Subcutaneous adipose tissue (tissue), 4 donors: ENCODE results near the gene B4GALNT4. TPM values are rescaled to one million over a fixed set of nuclear protein-coding genes. Genes with fewer than 3 reads are reported as not detected.

Source experiments
- CTCF ChIP-seq: fragments of 450-650 bp; IDR thresholded peaks from one replicate; pipeline ENCODE4 v1.5.1; 2016; ENCODE audit warnings: low read depth, mild to moderate bottlenecking, control low read depth, antibody characterized with exemption, moderate library complexity
- total RNA-seq, 4 donors: library from RNA; depleted of rRNA; stranded (reverse); fragments of >200 nt; gene quantifications; one replicate each; pipeline ENCODE4 v1.1.0, GENCODE V29; 2016

B4GALNT4 gene
- total RNA-seq, 4 donors from 2014 or later: 0.22 TPM; not detected in 3

GRCh38 chr11:394034-394857 is 24.9 kb downstream of the B4GALNT4 start, which contains the start of gene PKP3:
Gene PKP3 (plus strand): TSS chr11:394209. CDS start chr11:394293, 84 bp downstream.
- no peak for TF ChIP-seq CTCF

- no peak for TF ChIP-seq CTCF
Measured at GRCh38 chr11:394858-395655, 25.8 kb downstream of the B4GALNT4 start.

GRCh38 chr11:395866-396265 is 26.6 kb downstream of the B4GALNT4 start:
- TF ChIP-seq CTCF: no peak

- TF ChIP-seq CTCF: no peak
Measured at GRCh38 chr11:396511-396947, 27.2 kb downstream of the B4GALNT4 start.

- TF ChIP-seq CTCF: no peak
Measured at GRCh38 chr11:396948-397548, 27.7 kb downstream of the B4GALNT4 start.

- no peak for TF ChIP-seq CTCF
Measured at GRCh38 chr11:398826-399225, 29.5 kb downstream of the B4GALNT4 start.

- no peak for TF ChIP-seq CTCF
Measured at GRCh38 chr11:399731-400211, 30.5 kb downstream of the B4GALNT4 start.
